Activated T-cell treated with anti-CD3 and anti-CD28 coated beads for 1 hour (primary cell): ENCODE measurements around the gene MS4A5.
"Not testable (repeated sequence)": the region's sequence is repeated elsewhere in the genome, so short reads cannot be mapped to it uniquely, and the experiment has no call there.

ENCODE experiments used
- DNase-seq: peaks from one replicate; pipeline ENCODE4 v3.0.0-alpha.2; 2020; ENCODE audit warnings: low read depth

MS4A5 gene, protein sequence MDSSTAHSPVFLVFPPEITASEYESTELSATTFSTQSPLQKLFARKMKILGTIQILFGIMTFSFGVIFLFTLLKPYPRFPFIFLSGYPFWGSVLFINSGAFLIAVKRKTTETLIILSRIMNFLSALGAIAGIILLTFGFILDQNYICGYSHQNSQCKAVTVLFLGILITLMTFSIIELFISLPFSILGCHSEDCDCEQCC

GRCh38 chr11:60429272-60429671 is at the start of gene MS4A5:
Gene MS4A5, plus strand, starts transcription at chr11:60429572. Its CDS starts 103 bp downstream, at chr11:60429675.
- DNase-seq: no peak

DNA sequence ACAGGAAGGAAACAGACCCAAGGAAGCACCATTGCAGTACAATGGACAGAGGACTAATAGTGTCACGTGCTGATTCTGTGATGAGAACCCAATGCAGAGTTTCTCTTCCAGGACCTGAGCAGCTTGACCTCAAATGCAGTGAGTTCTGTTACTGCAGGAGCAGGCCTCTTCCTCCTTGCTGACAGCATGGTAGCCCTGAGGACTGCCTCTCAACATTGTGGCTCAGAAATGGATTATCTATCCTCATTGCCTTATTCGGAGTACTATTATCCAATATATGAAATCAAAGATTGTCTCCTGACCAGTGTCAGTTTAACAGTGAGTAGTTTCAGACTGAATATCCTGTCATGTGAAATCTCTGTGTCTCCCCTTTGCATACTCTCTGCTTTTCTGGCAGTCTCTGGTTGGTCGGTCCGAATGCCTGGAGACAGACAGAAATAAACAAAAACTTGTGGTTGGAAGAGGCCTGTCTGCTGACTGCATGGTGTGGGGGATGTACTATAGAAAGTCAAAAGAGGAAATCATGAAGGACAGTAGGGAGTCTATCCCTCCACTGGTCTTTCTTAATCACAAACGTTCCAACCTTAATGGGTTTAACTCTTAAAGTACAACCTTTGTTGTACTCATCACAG is 40.0 kb upstream of the MS4A5 start:
- no peak for DNase-seq

- no peak for DNase-seq
Measured at GRCh38 chr11:60390419-60390818, 39.0 kb upstream of the MS4A5 start.

- DNase-seq: no peak
Measured at GRCh38 chr11:60392361-60392760, 37.0 kb upstream of the MS4A5 start.

GRCh38 chr11:60393016-60393415 is 36.4 kb upstream of the MS4A5 start:
- DNase-seq: no peak

DNA sequence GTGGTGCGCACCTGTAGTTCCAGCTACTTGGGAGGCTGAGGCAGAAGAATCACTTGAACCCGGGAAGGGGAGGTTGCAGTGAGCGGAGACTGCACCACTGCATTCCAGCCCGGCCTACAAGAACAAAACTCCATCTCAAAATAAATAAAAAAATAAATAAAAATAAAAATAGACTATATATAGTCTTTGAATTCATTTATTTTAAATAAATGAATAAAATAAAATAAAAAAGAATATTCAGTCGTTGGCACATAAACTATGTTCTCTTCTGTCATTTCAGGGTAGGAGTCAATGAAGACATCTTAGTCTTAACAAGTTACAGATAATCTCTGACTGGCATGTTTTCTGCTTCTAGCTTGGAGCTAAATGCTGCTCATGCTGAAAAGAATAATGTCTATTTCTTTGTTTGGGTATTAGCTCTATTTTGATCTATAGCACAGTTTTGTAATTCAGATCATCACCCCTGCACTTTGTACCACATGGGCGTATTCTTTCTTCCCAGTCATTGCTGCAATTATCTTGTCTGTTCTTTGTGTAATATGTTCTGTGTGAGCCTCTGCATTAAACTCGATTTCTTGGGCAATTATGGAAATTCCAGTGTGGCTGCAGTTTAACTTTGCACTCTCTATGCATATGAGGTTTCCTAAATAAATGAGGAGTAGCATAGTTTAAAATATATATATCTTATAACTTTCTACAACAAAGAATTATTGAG is 34.5 kb upstream of the MS4A5 start:
- no peak for DNase-seq

- DNase-seq: no peak
Measured at GRCh38 chr11:60396382-60396781, 33.0 kb upstream of the MS4A5 start, which contains the start of gene MS4A14. Gene MS4A14, plus strand, starts transcription at chr11:60396459. Its CDS starts 120 bp downstream, at chr11:60396579.

DNA sequence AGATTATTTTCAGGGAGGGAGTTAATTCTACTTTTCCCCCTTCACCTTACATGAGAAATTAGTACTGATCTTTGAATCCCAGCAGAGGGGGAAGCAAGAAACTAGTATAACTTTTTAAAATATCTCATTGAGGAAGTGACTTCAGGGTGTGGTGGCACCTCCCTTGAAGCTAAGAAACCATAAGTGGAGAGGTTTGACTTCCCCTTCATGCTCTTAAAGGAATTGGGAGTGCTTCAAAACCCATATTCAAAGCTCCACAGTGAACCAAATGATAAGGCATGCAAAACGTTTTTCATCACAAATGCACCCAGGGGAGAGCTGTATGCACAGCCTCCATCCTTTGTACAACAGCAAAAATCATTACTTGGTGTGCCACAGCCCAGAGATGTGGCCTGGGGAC is 32.6 kb upstream of the MS4A5 start:
- no peak for DNase-seq

GRCh38 chr11:60420015-60420414 is 9.4 kb upstream of the MS4A5 start:
- no peak for DNase-seq

GRCh38 chr11:60422609-60423008 is 6.8 kb upstream of the MS4A5 start:
- no peak for DNase-seq

GRCh38 chr11:60428517-60428916 is 855 bp upstream of the MS4A5 start:
- DNase-seq: no peak

DNA sequence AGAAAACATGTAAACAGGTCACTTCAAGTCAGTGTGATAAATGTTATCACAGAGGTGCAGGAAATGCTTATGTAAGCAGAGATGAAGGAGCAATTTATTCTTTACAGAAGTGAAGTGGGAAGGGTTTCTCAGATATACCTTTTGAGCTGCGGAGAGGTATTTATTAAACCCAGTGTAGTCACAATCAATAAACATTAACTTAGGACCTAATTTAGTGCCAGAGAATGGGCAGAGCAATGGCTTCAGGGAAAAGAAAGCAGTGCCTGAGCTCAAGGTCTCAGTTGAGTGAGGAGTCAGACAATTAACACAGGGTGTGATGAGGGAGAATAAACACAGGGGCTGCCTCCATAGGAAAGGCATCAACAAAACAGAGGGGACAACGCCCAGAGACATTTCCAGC is 1.9 kb downstream of the MS4A5 start:
- DNase-seq: no peak

DNA sequence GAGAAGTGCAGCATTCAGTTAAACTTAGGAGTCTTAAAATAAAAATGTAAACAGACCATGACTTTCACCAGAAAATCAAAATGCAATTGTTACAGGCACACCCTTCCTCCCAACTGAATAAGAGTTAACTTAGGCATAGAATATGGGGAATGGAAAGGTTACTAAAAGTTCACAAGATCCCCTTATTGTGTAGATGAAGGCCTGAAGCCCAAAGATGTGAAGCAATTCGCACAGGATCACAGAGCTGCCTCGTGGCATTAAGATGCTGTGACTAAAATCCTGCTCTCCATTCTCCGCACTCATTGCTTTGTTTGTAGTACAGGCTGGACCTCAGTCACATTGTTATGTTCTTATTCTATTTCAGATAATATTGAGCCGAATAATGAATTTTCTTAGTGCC is 4.0 kb downstream of the MS4A5 start:
- DNase-seq: no peak

GRCh38 chr11:60447070-60447469 is 17.7 kb downstream of the MS4A5 start:
- no peak for DNase-seq

- DNase-seq: no peak
Measured at GRCh38 chr11:60447846-60448245, 18.5 kb downstream of the MS4A5 start.

- DNase-seq: not testable (repeated sequence)
Measured at GRCh38 chr11:60451185-60451584, 21.8 kb downstream of the MS4A5 start.

GRCh38 chr11:60454212-60454611 is 24.8 kb downstream of the MS4A5 start:
- DNase-seq: no peak

DNA sequence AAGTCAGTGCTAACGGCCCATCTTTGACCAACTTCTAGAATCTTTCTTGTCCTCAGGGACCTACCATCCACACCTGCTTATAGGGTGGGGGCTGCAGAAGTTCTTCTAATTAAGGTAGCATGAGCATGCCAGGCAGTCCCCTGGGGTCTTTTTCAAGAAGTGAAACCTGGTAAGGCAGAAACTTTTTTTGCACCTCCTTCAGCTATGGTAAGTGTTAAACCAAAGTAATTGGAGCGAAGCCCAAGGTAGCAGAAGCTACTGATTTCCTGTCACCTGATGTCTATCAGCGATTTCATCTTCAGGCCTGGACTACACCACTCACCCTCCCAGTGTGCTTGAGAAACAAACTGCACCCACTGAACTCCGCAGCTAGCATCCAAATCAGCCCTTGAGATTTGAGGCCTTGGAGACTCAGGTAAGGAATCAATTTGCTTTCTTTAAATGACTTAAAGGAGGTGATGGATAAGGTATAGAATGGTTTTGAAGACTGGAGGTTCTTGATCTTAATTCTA is 26.2 kb downstream of the MS4A5 start, which contains the start of gene MS4A1:
Gene MS4A1 (plus strand): TSS at position 317 of the 512 bp plus-strand sequence. CDS start 6,528 bp downstream, outside the sequence.
- DNase-seq: no peak

DNA sequence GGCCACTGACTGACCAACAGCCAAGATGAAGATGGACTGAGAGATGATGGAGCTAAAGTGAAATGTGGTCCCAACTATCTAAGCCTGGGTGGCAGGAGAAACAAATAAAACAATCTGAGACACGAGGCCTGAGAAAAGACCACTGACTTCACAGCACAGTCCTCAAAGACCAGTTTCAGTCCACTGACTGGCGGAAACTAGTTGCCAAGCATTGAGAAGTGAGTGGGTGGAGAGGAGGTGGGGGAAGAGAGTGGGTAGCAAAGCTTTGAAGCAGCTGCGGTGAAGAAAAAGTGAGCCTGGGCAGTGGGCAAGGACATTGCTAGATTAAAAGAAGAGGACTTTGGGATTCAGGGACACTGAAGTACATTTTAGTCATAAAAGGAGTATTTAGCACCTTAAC is 28.2 kb downstream of the MS4A5 start:
- no peak for DNase-seq

GRCh38 chr11:60459345-60459744 is 30.0 kb downstream of the MS4A5 start:
- no peak for DNase-seq

DNA sequence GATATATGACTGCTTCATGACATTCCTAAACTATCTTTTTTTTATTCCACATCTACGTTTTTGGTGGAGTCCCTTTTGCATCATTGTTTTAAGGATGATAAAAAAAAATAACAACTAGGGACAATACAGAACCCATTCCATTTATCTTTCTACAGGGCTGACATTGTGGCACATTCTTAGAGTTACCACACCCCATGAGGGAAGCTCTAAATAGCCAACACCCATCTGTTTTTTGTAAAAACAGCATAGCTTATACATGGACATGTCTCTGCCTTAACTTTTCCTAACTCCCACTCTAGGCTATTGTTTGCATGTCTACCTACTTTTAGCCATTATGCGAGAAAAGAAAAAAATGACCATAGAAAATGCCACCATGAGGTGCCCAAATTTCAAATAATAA is 39.5 kb downstream of the MS4A5 start:
- DNase-seq: no peak

GRCh38 chr11:60469723-60470122 is 40.4 kb downstream of the MS4A5 start:
- DNase-seq: no peak

GRCh38 chr11:60477035-60477445 is 47.7 kb downstream of the MS4A5 start:
- DNase-seq: no peak
